Islet of Langerhans (tissue), 1 donor: ENCODE measurements around the gene ZNF518B.

Experiments used
- FAIRE-seq: peaks from one replicate; lab custom pipeline; 2011; peaks lifted over from hg19 to GRCh38; lab: Jason Lieb, UNC

Gene ZNF518B, protein sequence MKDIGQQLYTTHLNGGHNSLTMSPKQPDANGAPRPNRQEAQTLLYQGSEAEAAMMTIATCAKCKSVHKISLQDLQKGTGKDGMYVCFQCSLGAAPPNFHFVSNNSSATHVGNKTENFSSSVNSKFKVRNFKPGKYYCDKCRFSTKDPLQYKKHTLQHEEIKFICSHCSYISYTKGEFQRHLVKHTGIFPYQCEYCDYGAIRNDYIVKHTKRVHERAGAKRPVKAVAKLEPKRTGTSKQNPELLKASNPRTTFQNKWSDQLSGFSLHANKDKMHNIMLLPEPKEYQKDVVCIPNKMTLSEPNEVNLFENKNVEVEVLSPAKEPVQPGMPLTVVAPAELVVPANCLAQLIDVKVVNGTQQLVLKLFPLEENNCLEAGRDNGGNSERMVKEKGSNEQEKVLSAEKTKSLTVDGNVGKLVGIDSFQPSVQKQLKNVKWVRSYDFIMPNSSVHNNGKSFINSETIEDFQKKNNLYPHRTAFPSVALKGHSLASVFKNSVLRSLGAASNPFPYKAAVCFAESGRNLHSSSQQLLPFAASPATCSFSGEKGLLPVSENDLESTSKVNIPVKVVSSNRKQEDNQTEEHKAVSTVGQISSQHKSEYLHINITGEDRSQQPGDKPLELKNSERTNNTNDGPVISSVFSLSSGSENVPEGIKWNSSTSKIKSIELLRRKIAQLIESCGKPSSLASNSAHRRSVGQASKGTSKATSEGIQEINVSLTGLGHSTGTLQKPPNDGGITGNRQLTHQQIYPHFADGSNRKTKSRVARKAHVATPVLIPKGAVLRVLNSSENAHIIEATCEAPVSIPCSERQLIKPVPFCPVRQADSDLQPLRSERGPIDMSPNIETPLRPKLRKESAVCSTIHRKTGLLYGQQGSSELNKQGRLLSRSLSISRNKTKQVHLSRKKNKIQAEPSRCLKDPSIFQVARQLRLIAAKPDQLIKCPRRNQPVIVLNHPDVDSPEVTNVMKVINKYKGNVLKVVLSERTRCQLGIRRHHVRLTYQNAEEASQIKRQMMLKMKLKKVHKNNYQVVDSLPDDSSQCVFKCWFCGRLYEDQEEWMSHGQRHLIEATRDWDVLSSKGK

DNA sequence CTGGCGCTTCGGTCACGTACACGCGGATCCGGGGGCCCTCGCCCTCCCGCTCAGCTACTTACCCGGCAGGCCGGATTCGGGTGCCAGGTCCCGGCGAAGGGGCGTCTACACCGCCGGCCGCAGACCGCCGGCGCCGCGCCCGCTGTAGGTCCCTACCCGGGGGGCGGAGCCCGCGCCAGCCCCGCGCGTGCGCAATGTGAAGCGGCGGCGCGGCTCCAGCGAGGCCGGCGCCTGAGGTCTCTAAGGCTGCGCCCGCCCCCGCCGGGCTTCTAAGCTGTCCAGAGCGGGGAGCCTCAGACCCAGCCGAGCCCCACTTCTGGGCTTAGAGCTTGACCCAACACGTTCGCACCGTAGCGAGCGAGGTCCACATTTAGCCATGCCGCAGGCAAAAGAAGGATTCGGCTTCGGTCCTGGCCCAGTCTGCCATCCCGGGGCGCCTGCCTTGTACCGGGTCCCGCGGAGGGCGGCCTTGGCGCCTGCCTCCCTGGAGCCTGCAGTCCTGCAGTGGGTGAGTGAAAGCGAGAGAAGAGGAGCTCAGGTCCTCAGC lies at the start of gene ZNF518B:
TSS of gene ZNF518B (minus strand) at position 172 of the 547 bp plus-strand sequence. CDS start 11,098 bp downstream, outside the sequence.
- FAIRE-seq = no peak

DNA sequence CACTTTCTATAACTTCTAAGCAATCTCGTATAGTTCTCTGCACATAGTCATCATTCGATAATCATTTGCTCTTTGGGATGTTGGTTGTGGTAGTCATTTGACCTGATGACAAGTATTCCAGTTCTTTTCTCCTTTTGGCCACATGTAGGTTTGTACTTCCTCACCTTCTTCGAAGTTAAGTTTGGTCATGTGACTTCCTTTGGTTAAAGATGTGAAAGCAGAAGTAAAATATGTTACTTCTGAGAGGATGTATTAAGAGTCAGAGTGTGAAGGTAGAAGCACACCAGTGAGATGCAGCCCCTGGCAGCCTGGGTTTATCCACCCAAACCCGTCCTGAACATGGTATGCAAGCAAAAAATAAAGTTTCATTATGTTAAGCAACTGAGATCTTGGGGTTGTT lies 48.9 kb upstream of the ZNF518B start:
- FAIRE-seq = no peak

DNA sequence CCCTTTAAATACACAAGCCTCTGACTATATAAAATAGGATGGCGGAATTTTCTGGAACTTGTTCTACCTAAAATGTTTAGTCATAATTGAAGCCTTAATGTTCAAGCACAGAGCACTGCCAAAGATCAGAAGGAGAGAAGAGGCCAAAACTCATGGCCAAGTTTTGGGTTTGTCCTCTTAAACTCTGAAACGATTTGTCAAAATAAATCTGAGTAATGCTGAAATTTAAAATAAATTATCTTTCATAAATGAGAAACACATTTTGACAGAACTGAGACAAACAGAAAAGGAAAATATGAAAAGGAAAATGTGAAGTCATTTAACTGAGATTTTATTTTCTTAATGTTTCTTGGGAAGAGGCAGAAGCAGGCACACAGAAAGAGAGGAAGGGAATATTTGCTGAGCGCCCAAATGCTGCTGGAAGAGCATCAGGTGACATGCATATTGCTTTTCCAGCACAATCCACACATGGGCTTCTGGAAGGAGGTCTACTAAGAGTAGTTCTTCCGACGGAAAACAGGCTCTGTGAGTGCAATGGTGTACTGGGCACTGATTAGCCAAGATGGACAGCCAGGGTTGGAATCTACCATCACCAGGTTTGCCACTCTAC lies 47.4 kb upstream of the ZNF518B start:
- no peak for FAIRE-seq

DNA sequence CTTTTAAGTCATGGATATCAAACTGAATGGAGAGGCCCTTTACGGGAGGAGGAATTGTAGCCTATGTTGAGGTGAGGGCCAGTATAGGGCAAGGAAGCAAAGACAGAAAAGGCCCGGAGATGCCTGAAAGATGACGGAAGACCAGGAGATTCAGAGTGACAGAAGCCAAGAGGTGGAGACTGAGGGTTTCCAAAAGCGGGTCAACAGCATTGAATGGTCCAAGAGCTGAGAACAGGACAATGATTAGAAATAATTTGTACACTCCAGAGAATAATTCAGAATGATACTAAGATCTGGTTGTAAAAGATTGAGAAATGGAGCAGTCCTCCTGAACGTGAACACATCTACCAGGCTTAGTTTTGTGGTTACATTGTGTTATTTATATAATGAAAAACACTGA lies 45.5 kb upstream of the ZNF518B start:
- FAIRE-seq = no peak

DNA sequence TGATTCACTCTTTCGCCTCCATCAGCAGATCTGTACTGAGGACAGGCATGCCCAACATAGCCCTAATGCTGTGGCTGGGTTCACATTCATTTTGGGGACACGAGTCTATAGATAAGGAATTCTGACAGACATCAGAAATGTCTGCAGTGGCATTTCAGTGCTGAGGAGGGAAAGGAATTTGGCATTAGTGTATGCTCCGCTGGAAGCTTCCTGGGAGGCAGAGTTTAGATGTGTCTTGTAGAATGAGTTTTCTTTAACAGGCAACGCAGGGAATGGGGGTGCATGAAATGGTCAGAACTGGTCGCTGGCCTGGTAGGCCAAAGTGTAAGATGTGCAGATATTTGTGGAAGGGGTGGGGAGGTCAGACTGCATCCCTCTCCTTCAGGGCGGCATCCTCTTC lies 43.5 kb upstream of the ZNF518B start:
- no peak for FAIRE-seq

DNA sequence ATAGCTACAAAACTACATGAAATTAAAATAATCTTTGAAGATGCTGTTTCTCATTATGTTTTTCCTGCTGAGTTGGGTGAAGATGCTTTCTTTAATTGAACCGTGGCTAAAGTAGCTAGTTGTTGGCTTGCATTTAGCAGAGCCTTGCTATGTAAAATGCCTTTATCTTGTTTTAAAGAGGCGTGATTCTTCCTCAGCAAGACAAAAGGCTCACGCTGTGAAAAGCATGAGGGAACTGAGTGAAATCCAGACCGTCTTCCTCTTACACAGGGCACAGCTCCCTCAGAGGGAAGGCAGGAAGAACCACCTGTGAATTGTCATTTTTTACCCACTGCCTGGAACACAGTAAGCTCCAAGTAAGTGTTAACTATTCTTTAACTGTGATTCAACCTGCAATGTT lies 39.0 kb upstream of the ZNF518B start:
- no peak for FAIRE-seq

DNA sequence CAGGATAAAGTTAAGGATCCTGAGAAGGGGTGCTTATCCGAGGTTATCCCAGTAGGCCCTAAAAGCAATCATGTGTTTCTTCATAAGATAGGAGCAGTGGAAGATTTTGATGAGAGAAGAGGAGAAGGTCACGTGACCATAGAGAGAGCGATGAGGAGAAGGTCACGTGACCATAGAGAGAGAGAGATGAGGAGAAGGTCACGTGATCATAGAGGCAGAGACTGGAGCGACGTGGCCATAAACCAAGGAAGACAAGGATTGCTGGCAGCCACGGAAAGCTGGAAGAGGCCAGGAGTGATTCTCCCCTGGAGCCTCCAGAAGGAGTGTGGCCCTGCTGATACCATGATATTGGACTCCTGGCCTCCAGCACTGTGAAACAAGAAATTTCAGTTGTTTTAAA lies 38.4 kb upstream of the ZNF518B start:
- no peak for FAIRE-seq

DNA sequence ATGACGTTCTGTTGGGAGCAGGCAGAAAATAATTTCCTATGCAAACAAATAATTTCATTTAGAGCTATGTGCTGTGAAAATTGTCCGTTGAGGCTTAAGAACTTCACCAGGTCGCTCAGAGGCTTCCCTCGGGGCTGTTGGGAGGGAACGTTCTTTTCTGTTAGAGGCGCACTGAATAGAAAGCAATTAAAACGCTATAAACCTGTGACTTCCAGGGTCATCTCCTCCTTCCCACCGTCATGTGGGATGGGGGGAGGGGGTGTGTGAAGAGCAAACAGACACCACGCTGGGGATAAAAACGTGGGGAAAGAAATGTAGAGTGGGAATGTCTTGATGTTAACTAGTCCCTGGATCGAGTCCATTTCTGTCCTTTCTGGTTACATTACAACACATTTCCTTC lies 35.2 kb upstream of the ZNF518B start:
- no peak for FAIRE-seq

DNA sequence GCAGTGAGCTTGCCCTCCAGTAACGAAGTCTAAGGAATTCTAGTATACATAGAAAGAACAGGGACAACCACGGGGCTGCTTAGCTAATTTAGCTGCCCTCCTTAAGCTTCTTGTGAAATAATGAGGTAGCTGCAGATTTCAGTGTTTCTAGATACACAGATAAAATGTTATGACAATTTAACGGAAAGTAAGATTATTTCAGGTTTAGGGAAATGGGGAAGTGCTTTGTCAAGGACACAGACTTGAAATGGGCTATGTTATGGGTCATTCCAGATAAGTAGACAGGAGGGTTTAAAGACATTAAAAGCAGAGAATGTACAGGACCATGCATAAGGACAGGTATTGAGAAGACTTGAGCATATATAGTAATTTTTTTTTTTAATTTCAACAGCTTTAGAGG lies 34.2 kb upstream of the ZNF518B start:
- no peak for FAIRE-seq

DNA sequence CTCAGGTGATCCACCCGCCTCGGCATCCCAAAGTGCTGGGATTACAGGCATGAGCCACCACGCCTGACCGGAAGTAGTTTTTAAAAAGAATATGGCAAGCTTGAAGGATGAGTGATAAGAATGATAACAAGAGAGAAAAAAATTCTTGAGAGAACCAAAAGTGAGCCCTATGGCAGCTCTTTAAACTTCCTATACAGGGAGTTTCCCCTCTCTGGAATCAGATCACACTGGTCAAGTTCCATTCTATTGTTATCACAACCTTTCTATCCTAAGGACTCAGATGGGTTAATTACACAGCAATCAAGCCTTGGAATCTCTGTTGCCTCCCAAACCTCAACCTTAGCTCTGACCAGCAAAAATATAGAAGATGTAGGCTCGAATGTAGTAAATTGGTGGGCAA lies 33.8 kb upstream of the ZNF518B start:
- no peak for FAIRE-seq

DNA sequence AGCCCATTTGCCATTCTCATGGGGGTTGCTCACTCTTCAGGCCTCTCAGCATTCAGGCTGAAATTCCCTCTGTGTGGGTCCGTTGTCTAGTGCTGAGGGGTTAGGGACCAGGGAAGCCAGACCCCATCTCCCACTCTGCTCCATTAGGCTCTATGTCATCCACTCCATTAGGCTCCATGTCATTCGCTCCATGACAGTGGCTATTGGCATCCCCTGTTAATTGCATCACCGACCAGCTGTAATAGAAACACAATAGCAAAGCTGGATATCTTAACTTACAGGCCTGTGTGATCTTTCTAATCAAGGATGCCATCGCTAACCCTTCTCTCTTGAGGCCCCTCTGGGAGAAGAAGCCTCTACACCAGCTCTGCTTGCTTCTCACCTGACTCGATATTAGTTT lies 25.7 kb upstream of the ZNF518B start:
- FAIRE-seq = no peak

DNA sequence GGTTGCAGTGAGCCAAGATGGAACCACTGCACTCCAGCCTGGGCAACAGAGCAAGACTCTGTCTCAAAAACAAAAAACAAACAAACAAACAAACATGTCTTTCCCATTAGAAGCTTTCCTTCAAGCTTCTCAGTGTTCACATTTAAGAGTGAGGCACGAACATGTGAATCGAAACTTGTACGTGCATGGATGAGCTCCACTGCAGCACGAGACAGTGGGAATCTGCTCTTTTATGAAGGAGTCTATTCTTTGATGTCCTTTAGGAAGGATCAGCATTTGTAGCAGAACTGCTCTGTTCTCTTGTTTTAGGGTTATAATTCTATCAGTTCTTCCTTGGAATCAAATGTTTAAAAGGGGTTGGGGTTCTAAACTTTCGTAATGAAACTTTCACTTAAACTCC lies 23.4 kb upstream of the ZNF518B start:
- no peak for FAIRE-seq

DNA sequence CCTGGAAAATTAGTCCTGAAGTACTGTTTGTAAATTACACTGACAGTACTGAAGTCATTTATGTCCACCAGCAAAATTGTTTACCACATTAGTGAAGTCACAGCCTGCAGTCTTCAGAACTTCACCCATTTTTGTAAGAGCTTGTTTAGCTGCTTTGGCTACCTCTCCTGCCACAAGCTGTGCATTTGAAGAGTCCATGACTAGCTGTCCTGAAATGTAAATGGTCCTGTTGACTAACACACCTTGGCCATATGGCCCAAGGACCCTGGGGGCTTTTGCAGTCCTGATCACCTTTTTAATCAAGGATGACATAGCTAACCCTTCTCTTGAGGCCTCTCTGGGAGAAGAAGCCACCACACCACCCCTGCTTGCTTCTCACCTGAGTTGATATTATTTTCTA lies 21.4 kb upstream of the ZNF518B start:
- no peak for FAIRE-seq

DNA sequence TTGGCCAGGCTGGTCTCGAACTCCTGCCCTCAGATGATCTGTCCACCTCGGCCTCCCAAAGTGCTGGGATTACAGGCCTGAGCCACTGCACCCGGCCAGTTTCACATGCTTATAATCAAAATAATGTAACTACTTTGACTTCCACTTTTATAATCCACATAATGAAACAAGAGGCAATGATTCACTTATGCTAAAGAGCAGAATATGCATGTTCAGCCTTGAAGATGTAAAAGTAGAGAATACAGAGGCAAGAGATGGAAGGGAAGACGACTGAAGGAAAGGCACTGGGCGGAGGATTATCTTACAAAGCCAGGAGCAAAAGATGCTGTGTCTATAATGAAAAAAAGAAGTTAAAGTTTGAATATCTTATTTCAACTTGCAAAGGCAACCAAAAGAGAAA lies 13.3 kb upstream of the ZNF518B start:
- FAIRE-seq = no peak

DNA sequence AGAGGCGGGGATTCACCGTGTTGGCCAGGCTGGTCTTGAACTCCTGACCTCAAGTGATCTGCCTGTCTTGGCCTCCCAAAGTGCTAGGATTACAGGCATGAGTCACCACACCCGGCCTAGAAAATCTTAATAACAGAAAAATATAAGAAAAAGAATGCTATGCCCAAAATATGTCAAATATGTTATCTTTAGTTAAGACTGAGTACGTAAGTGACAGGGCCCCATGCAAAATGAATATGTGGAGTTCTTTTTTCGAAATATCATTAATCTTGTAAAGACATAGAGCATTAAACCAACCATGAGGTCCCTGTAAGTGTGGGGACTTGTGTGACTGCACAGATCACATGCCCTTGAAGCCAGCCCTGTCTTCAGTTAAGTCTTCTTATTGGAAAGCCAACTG lies 8.9 kb upstream of the ZNF518B start:
- no peak for FAIRE-seq

DNA sequence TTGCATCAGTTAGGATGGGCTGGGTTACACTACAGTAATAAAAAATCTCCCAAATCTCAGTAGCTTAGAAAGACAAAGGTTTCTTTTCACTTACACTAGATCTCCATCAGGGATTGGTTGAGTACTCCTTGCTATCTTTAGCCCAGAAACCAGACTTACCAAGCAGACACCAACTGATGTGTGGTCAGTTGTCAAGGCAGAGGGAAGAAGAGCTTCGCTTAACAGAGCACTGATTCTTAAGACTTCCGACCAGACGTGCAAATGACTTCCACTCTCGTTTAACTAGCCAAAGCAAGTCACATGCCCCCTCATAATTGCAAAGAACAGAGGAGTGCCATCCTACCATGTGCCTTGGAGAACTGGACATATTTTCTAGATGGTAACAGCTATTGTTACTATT lies 5.7 kb upstream of the ZNF518B start:
- no peak for FAIRE-seq

DNA sequence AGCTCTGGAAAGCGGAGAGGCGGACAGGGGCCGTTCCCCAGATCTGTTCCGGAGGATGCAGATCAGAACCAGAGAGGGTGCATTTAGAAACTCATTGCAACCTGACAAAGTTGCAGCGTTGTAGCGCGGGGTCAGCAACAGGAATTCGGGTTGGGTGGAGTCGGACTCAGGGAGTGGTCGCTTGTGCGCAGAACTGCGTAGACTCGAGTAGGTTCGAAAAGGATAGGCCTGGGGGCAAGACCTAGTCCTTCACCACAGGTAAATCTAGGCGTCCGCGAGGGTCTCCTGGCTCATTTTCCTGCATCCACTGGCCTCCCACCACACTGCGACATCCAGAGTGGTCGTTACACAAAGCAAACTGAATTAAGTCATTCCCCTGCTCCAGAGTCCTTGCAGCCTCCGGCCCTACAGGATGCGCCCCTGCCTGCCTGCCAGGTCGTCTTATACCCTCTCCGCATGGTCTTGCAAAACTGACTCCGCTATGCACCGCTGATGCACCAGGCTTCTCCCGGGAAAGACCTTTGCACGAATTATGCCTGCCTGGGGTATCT lies 4.7 kb upstream of the ZNF518B start:
- FAIRE-seq = no peak

DNA sequence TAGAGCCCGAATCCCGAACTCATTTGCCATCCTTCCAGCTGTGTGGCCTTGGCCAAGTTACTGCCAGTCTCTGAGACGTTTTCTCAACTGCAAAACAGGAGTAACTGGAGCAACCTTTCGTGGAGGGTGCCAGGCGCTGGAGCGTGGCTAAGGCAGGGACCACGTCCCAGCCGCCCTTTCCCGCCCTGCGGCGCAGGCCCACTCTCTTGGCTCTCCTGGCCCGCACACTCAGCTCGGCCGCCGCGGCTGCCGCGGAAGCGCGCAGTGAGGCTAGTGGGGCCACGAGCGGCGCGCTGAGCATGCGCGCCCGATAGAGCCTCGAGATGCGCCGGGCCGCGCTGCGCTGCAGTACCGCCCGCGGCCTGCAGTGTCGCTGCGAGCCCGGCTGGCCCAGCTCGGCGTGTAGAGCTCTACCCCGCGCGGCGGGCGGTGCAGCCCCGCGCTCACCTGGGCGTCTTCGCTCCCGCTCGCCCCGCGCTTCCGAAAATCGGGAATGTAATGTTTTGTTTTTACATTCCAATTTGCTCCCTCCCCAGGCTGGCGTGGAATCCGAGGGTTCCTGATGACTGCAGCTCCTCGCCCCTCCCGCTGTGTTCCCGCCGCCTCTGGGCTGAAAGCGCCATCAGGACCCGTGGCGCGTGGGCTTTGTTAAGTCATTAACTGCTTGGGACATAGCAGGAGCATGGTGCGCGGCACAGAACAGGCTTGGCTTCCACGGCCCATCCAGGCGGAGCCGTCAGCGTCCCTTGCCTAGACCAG lies 4.0 kb upstream of the ZNF518B start:
- FAIRE-seq = no peak

DNA sequence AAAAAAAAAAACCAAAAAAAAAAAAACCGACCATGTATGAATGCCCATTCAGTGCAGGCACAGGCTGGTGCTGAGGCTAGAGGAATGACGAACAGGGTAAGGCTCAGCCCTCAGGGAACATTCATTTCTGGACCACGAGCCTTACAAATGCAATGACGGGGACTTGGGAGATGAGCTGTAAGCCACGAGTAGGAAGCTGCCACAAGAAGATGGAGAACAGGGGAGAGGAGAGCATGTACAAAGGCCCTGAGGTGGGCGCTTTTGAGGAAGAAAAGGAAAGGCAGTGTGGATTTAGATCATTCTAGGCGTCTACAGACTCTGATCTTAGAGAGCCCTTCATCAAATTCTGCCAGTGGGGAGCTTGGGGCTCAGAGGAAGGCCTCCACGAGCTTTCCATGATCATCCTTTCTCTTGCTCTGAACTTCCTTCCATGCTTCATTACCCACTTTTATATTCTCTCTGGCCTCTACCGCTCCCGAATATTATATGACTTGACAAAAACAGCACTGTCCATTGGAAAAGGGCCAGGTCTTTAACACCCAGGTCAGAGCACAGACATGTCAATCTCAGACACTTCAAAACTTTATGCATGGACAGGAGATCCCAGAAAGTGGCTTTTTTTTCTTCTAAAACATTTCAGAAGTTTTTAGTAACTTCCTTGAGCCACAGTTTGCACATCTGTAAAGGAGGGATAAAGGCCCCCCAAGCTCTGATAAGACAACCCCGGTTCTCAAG lies 3.3 kb upstream of the ZNF518B start:
- no peak for FAIRE-seq

DNA sequence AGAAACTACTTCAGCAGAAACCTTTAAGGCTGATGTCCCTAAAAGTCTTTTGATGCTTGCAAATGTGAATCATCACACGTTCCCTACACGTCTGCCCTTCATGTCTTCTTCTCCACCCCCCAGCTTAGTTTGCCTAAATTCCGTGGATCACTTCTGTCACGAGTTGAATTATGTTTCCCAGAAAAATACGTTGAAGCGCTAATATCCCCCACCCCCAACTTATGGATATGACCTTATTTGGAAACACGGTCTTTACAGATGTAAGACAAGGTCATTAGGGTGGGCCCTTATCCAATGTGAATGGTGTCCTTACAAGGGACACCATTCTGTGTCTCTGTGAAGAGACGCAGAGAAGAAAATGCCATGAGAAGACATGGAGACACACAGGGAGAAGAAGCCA lies 2.1 kb upstream of the ZNF518B start:
- FAIRE-seq = no peak

DNA sequence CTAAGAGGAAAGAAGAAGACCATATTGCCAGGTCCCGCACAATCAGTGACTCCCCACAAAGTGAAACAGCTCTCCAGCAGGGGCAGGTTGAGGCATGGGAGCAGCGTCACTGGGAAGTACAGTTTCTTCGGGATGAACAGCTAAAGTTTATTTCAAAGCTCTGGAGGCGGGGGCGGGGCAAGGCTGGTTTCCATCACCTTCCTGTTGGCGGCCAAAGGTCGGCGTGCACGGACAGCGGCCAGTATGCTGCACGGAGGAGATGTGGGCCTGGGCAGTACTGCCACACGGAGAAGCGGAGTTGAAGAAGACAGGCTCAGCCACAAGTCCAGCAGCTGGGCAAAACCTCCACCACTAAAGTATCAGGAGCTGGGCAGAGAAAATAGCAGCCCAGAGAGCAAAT lies 951 bp upstream of the ZNF518B start:
- no peak for FAIRE-seq
